ENCODE results near the gene PDE6D. TPM values are rescaled to one million over a fixed set of nuclear protein-coding genes. Genes with fewer than 3 reads are reported as not detected.
A peak's percentile ranks its signal among the peaks of the same experiment; 100 is the strongest.

Gene PDE6D
- total and polyA plus RNA-seq, 2 of the 13 experiments (the other 11 are each of a cell fraction or from before 2014, with no cell fraction given) = 14.1 to 23.2 TPM

- TF ChIP-seq ZNF576 (CRISPR knock-in tag; IDR thresholded peaks at IDR 0.05) (no peak), FOXP1 (IDR thresholded peaks at IDR 0.05) (no peak), FOXP1 (CRISPR knock-in tag; IDR thresholded peaks at IDR 0.05) (0 out of 2 replicates have a peak, but pooled peaks have one; percentile 18), PRPF4 (IDR thresholded peaks at IDR 0.05; ENCODE audit: low read depth, low read length, poor library complexity, severe bottlenecking) (no peak), MAFF (IDR thresholded peaks at IDR 0.05; ENCODE audit: low read depth, low read length) (no peak), NR0B2 (CRISPR knock-in tag; IDR thresholded peaks at IDR 0.05) (no peak), TFE3 (CRISPR knock-in tag; IDR thresholded peaks at IDR 0.05) (no peak), ZNF574 (CRISPR knock-in tag; IDR thresholded peaks at IDR 0.05) (0 out of 2 replicates have a peak, but pooled peaks have one; percentile 8), TARDBP (CRISPR knock-in tag; IDR thresholded peaks at IDR 0.05) (0 out of 2 replicates have a peak, but pooled peaks have one; percentile 28), DRAP1 (CRISPR knock-in tag; IDR thresholded peaks at IDR 0.05) (0 out of 2 replicates have a peak, but pooled peaks have one; percentile 31), PAF1 (CRISPR knock-in tag; IDR thresholded peaks at IDR 0.05) (no peak), IRF2 (CRISPR knock-in tag; IDR thresholded peaks at IDR 0.05) (peak; percentile 55; the same call in 1 of the 2 replicates)
These were observed 64.3 kb downstream of the PDE6D start (continued) for GRCh38 chr2:231716666-231717280.
